Activated CD8-positive, alpha-beta T cell treated with anti-CD3 and anti-CD28 coated beads for 36 hours (primary cell): ENCODE results near the gene NISCH. TPM values are rescaled to one million over a fixed set of nuclear protein-coding genes. Genes with fewer than 3 reads are reported as not detected.

ENCODE experiments used
- ATAC-seq: fragments of 200-7000 bp; cut with Tn5 transposase; one replicate; pipeline ENCODE4 v1.10.0; 2021; ENCODE audit warnings: mild to moderate bottlenecking, moderate library complexity
- CTCF ChIA-PET: fragments of 350-600 bp; sonication (Branson Sonifier 250); formaldehyde crosslinking; loops from one replicate; lab custom pipeline; 2021; ENCODE audit warnings: antibody characterized with exemption; lab: Charles Lee
- POLR2A ChIA-PET: fragments of 350-600 bp; sonication (Branson Sonifier 250); formaldehyde crosslinking; loops from one replicate; lab custom pipeline; 2021; ENCODE audit warnings: antibody characterized with exemption; lab: Charles Lee
- DNase-seq: peaks from one replicate; pipeline ENCODE4 v3.0.0-alpha.2; 2020
- H3K27ac Mint-ChIP-seq: one replicate; pipeline ENCODE4 v1.8.0; 2021; ENCODE audit warnings: mild to moderate bottlenecking, mixed read lengths
- H3K27me3 Mint-ChIP-seq: one replicate; pipeline ENCODE4 v1.8.0; 2021; ENCODE audit warnings: mixed read lengths
- H3K36me3 Mint-ChIP-seq: one replicate; pipeline ENCODE4 v1.8.0; 2021; ENCODE audit warnings: low read depth, mixed read lengths
- H3K4me1 Mint-ChIP-seq: one replicate; pipeline ENCODE4 v1.8.0; 2021; ENCODE audit warnings: low read depth, mixed read lengths
- H3K4me3 Mint-ChIP-seq: one replicate; pipeline ENCODE4 v1.8.0; 2021; ENCODE audit warnings: mild to moderate bottlenecking, moderate library complexity, mixed read lengths
- H3K9me3 Mint-ChIP-seq: one replicate; pipeline ENCODE4 v1.8.0; 2021; ENCODE audit warnings: mixed read lengths
- CTCF ChIP-seq: fragments of 200-600 bp; IDR thresholded peaks from one replicate; pipeline ENCODE4 v1.8.0; 2022; ENCODE audit warnings: antibody characterized with exemption, mild to moderate bottlenecking
- intact Hi-C: fragments of 100-400 bp; cut with micrococcal nuclease; formaldehyde crosslinking; loops from one replicate; pipeline ENCODE4 v1.10.0; 2022
- total RNA-seq, 2 experiments: library from RNA; stranded (reverse); gene quantifications; one replicate each; pipeline ENCODE4 v1.2.3, GENCODE V29; 2021

Gene NISCH
- total RNA-seq, 2 experiments from 2014 or later: 57.1 to 57.4 TPM

GRCh38 chr3:52433996-52434479 is 21.4 kb upstream of the NISCH start:
- Mint-ChIP-seq H3K4me3 (no peak overlapping the region), H3K4me1 (no peaks in the 10 kb centered on the region), H3K36me3 (no peaks in the 10 kb centered on the region), H3K9me3 (no peaks in the 10 kb centered on the region), H3K27me3 (no peaks in the 10 kb centered on the region), H3K27ac (no peak overlapping the region)
- no peak for TF ChIP-seq CTCF
- no peak for ATAC-seq
- no peak for DNase-seq
- ChIA-PET POLR2A (interaction anchor here (0.7 kb wide), 1 partner anchor 24 kb away, joined by 3 read pairs; no protein-coding TSS in a partner anchor), CTCF (interaction anchor here (3.3 to 4.4 kb wide), 2 partner anchors 13 to 22 kb away, joined by 12 to 27 read pairs; no protein-coding TSS in a partner anchor)
- intact Hi-C loops: no loop called here

GRCh38 chr3:52434491-52435115 is 20.8 kb upstream of the NISCH start:
- Mint-ChIP-seq H3K4me3 (no peak overlapping the region), H3K4me1 (no peaks in the 10 kb centered on the region), H3K9me3 (no peaks in the 10 kb centered on the region), H3K36me3 (no peaks in the 10 kb centered on the region), H3K27me3 (no peaks in the 10 kb centered on the region), H3K27ac (no peak overlapping the region)
- ChIA-PET POLR2A (interaction anchor here (0.7 kb wide), 1 partner anchor 24 kb away, joined by 3 read pairs; no protein-coding TSS in a partner anchor), CTCF (interaction anchor here (4.4 kb wide), 1 partner anchor 13 kb away, joined by 27 read pairs; no protein-coding TSS in a partner anchor)
- no peak for DNase-seq
- intact Hi-C loops: no loop called here
- no peak for ATAC-seq
- no peak for TF ChIP-seq CTCF

- H3K9me3 Mint-ChIP-seq: no peaks in the 10 kb centered on the region
- no peak for TF ChIP-seq CTCF
- no peaks in the 10 kb centered on the region for H3K27me3 Mint-ChIP-seq
- ATAC-seq (no peak), DNase-seq (no peak)
- ChIA-PET POLR2A (no interaction called here), CTCF (interaction anchor here (0.6 to 4.4 kb wide), 2 partner anchors 8 to 12 kb away, joined by 3 to 27 read pairs; no protein-coding TSS in a partner anchor)
- intact Hi-C loops: no loop called here
- no peak overlapping the region for H3K4me3 Mint-ChIP-seq
- no peaks in the 10 kb centered on the region for H3K36me3 Mint-ChIP-seq
- no peak overlapping the region for H3K27ac Mint-ChIP-seq
- H3K4me1 Mint-ChIP-seq: no peaks in the 10 kb centered on the region
Measured at GRCh38 chr3:52435246-52436101, 19.9 kb upstream of the NISCH start.

GRCh38 chr3:52436500-52437149 is 18.8 kb upstream of the NISCH start:
- no peaks in the 10 kb centered on the region for H3K36me3 Mint-ChIP-seq
- CTCF ChIA-PET: interaction anchor here (4.4 kb wide), 1 partner anchor 11 kb away, joined by 27 read pairs; no protein-coding TSS in a partner anchor
- H3K9me3 Mint-ChIP-seq: no peaks in the 10 kb centered on the region
- H3K27ac Mint-ChIP-seq: no peak overlapping the region
- intact Hi-C loops: no loop called here
- no peak for TF ChIP-seq CTCF
- DNase-seq: no peak
- POLR2A ChIA-PET: no interaction called here
- no peaks in the 10 kb centered on the region for H3K4me1 Mint-ChIP-seq
- H3K4me3 Mint-ChIP-seq: no peak overlapping the region
- no peak for ATAC-seq
- H3K27me3 Mint-ChIP-seq: no peaks in the 10 kb centered on the region
